ENCODE measurements around the gene TMEM205.
"Not testable (repeated sequence)": the region's sequence is repeated elsewhere in the genome, so short reads cannot be mapped to it uniquely, and the experiment has no call there.

The TMEM205 gene

DNA sequence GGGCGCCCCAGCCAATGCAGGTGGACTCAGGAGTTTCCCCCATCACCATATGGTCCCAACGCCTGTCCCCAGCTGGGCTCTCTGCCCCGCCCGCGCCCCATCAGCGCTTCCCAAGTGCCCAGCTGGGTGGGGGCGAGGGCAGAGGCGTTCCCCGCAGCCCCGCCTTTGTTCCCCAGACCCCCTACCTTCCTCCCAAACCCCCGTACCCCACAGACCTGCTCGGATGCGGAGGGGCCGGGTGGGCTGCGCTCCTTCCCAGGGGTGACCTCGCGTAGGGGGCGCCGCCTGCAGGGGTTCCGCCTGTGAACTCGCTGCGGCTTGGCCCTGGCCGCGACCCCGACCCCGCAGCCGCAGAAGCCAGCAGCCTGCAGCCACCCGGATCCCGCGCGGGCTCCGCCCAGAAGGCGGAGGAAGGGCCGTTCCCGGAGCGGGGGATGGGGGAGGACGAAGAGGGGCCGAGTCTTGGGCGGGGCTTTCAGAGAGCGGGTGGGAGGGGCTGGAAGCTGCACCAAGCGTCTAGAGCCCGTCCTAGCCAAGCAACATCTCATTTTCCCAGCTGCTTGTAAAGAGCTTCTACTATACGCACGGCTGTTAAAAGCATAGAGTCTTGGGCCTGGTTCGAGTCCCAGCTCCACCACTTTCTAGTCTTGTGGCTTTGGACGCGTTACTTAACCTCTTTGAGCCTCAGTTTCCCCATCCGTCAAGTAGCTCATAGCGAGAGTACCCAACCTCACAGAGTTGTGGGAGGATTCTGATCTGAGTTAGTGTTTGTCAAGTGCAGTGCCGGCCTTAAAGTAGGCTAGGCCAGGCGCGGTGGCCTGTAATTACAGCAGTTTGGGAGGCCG is 6.6 kb downstream of the TMEM205 start, which contains the start of gene RAB3D:
Gene RAB3D (minus strand): TSS at position 404 of the 845 bp plus-strand sequence. CDS start 2,258 bp downstream, outside the sequence.
- DNase-seq (ENCODE audit: low read depth), result peak; percentile 60

DNA sequence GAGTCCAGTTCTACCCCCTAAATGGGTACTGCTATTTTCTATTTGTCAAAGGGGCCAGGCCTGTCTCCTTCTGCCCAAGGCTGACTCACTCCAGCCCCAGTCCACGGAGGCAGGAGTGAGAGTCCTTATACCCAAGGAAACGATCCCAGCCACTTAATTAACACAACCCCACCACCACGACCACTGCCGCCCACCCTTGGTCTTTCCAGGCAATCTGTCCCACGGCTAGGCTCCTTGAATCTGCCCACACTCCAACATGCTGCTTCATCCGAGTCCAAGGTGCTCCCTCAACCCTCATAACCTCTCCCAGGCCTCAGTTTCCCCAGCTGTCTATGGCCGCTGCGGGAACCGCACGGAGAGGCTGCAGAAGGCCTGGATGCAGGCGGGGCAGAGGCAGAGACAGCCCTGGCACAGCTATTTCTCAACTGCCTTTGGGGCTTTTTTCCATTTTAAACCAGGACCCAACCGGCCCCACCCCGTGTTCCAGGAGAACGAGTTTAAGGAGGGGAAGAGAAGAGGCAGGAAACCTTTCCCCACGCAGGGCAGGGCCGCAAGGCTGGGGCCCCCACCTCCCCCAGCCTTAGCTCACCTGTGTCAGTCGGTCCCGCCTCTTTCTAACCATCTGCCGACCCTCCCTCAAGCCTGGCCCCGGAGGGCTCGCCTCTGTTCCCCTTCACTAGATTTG is 7.4 kb downstream of the TMEM205 start:
- no peak for DNase-seq (ENCODE audit: low read depth)

DNA sequence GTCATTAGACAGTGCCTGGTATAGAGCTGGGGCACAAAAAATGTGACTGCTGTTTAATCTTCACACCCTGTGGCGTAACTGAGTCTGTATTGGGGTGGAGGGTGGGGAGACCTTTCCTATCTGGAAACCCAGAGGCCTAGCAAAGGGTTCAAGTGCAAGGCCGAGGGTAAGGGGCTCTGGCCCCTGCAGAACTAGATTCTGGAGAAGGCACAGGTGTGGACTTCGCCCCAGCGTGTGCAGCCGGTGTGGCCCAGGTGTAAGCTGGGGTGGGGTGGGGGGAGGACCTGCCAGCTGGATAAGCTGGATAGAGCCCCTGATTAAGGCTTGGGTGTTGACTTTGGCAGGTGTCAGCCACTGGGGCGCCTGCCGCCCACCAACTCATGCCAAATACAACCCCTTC is 7.9 kb downstream of the TMEM205 start:
- no peak for DNase-seq (ENCODE audit: low read depth)

DNA sequence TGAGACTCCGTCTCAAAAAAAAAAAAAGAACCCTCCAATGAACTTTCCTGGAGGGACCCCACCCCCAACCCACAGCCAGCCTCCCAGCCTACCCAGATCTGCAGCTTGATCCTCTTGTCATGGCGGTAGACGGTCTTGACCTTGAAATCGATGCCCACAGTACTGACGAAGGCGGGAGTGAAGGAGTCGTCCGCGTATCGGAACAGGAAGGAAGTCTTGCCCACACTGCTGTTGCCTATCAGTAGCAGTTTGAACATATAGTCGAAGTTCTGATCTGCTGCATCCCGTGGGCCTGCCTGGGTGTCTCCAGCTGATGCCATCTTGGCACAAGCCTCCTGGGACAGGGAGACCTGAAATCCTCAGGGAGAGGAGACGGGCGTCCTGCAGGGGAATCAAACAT is 9.0 kb downstream of the TMEM205 start:
- DNase-seq (ENCODE audit: low read depth), result no peak

DNA sequence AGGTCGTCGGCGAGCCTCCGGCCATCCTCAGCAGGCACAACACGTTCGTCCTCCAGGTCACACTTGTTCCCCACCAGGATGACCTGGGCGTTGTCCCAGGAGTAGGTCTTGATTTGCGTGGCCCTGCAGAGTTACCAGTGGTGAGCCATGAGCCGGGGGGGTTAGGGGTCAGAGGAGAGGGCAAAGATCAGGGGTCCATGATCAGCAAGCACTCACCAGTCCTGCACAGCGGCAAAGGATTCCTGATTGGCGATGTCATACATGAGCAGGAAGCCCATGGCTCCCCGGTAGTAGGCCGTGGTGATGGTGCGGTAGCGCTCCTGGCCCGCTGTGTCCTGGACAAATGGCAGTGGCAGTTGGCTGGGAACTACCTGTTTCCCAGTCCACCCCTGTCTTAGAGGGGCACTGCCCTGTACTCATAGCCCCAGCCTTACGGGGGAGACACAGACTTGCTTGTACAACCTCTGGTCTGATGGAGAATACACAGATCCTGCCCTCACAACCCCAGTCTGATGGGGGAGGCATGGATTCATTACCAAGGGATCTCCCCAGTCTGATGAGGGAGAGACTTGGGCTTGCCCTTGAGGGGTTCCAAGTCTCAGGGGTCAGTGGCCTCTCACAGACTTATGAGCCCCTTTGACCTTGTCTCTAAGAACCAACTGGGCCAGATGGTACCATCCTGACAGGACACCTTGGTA is 10.5 kb downstream of the TMEM205 start:
- no peak for DNase-seq (ENCODE audit: low read depth)

DNA sequence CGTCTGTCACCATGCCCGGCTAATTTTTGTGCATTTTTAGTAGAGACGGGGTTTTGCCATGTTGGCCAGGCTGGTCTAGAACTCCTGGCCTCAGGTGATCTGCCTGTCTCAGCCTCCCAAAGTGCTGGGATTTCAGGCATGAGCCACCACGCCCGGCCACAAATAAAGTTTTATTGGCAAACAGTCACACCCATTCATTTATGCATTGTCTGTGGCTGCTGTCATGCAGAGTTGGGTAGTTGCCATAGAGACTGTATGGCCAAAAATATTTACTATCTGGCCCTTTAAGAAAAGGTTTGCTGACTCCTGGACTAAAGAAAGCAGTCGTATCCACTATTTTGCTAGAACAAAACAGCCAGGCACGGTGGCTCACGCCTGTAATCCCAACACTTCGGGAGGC is 12.2 kb downstream of the TMEM205 start:
- not testable (repeated sequence) for DNase-seq (ENCODE audit: low read depth)

DNA sequence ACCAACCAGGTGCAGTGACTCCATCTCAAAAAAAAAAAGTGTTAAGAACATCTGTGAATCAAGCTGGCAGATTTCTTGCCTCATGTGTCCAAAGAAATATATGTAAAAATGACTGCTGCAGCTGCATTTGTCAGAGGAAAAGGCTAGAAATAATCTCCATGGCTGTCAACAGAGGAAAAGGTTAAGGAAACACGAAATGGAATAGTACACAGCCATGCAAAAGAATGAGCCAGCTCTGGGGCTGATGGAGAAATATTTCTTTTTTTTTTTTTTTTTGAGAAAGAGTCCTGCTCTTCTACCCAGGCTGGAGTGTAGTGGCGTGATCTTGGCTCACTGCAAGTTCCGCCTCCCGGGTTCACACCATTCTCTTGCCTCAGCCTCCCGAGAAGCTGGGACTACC is 13.2 kb downstream of the TMEM205 start:
- no peak for DNase-seq (ENCODE audit: low read depth)

DNA sequence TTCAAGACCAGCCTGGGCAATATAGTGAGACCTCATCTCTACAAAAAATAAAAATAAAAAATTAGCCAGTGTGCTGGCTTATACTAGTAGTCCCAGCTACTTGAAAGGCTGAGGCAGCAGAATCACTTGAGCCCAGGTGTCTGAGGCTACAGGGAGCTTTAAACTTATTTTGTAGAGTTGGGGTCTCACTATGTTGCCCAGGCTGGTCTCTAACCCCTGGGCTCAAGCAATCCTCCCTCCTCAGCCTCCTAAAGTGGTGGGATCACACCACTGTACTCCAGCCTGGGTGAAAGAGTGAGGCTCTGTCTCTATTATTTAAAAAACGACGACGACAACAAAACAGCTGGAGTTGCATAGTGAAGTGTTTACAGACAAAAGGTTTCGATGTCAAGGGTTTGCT is 14.6 kb downstream of the TMEM205 start:
- no peak for DNase-seq (ENCODE audit: low read depth)

DNA sequence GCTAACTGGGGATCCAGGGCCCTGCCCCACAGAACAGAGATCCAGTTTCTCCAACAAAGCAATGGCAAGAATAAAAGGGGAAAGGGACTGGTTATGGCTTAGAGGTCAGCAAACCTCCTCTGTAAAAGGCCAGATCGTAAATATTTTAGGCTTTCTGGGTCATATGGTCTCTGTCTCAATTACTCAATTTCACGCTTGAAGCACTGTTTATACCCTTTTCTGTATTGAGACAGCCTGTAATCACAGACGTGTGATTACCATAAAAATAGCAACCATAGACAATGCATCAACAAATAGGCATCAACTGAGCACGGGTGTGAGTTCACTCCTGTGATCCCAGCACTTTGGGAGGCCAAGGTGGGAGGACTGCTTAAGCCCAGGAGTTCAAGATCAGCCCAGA is 15.9 kb downstream of the TMEM205 start:
- no peak for DNase-seq (ENCODE audit: low read depth)

DNA sequence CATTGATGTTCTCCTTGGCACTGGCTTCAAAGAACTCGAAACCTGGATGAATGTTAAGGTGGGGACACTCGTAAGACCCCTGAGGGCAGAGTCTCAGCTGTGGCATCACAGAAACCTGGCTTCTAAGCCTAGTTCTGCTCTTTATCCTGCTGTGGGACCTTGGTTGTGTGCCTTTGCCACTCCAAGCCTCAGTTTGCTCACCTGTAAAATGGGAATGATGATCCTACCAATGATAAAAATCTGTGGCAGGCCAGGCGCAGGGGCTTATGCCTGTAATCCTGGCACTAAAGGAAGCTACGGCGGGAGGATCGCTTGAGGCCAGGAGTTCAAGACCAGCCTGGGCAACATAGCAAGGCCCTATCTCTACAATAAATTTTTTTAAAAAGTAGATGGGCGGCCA is 20.5 kb downstream of the TMEM205 start:
- DNase-seq (ENCODE audit: low read depth), result no peak

DNA sequence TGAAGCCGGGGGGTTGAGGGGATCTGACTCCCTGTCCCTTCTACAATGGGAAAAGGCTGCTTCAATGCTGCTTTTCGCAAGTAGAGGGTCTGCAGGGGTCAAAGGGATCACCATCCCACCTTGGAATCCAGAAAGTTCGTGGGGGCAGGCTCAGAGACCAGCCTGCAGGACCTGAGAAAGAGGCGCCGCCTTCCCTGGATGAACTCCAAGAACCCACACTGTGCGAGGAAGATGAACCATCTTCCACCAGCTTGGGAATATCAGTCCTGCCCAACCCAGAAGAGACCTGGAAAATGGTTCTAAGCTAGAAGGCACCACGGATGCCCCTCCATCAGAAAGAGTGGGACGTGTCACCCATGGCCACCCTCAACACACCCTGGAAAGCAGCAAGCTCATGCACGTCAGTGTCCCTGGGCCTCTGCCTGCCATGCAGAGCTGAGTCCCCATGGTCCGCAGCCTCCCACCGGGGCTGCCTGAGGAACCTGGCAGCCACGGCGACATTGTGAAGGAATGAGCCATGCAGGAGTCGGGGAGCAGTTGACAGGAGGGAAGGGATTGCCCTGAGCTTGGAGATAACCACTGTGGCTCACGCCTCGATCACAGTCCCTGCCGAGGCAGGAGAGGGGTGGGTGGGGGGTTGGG is 21.2 kb downstream of the TMEM205 start:
- no peak for DNase-seq (ENCODE audit: low read depth)

DNA sequence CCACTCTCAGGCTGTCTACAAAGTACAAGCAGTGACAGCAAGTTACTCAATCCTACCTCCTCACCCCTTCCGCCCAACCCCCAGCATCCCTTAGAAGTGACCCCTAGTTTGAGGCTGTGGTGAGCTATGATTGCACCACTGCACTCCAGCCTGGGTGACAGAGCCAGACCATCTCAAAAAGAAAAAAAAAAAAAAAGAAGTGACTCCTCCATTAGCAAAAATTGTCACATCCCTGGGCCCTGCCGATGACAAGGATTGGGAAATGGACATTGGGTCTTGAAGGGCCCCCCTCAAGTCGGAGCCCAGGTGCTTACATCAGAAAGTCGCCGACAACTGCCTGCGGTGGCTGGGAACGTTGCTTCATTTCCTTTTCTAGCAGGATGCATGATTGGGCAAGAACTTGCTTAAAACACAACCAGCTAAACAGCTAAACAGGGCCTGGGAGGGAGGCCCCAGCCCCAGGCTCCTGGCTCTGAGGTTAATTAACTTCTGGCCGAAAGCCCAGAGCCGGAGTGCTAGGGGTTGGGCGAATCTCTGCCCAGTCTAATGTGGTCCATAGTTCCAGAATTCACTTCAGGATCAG is 21.9 kb downstream of the TMEM205 start:
- DNase-seq (ENCODE audit: low read depth), result no peak

DNA sequence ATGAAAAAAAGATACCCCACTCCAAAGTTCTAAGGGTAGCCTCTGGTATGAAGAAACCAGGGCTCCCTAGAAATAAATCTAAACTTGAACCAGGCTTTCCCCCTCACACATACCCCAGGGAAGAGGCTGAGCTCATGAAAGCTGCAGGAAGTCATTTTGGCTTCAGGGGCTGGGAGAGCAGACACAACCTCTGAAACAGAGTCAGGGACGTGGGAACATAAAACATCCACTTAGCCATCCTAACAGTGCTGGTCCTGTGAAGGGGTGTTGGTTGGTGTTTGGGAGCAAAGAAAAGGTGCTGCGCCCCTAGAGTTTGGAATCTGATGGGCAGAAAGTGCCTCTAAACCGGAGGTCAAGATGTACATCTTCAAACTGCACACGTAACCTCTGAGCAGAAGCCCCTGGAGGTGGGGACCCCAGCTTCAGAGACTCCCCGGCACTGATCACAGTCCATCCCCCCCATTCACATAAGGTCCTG is 22.4 kb downstream of the TMEM205 start:
- no peak for DNase-seq (ENCODE audit: low read depth)

DNA sequence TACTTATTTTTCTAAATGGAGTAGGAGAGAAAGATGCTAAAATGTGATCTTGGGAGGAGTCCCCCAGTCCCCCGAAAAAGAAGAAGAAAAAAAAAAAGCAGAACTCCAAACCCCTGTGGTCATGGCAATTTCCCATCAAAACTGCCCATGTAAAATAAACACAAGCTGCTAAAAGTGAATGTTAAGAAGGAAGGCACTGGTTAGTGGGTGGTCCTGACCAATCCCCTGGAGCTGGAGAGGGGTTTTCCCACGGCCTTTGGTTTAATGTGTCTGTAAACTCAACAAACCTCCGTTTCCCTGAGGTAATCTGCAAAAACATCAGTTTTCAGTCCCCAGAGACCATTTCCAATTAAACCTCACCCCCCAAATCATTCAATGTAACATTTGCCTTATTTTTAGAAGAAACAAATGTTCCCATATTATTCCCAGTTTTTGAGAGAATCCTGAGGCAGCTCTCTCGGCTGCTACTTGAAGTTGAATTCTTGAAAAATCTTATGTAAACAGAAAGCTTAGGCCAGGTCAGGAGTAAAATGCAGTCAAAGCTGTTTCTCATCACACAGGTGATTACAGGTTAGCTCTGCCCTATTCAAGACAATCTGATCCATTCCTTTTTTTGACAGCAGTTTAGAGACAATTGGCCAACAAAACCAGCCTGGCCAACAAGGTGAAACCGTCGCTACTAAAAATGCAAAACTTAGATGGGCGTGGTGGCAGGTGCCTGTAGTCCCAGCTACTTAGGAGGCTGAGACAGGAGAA is 23.6 kb downstream of the TMEM205 start:
- DNase-seq (ENCODE audit: low read depth), result no peak

DNA sequence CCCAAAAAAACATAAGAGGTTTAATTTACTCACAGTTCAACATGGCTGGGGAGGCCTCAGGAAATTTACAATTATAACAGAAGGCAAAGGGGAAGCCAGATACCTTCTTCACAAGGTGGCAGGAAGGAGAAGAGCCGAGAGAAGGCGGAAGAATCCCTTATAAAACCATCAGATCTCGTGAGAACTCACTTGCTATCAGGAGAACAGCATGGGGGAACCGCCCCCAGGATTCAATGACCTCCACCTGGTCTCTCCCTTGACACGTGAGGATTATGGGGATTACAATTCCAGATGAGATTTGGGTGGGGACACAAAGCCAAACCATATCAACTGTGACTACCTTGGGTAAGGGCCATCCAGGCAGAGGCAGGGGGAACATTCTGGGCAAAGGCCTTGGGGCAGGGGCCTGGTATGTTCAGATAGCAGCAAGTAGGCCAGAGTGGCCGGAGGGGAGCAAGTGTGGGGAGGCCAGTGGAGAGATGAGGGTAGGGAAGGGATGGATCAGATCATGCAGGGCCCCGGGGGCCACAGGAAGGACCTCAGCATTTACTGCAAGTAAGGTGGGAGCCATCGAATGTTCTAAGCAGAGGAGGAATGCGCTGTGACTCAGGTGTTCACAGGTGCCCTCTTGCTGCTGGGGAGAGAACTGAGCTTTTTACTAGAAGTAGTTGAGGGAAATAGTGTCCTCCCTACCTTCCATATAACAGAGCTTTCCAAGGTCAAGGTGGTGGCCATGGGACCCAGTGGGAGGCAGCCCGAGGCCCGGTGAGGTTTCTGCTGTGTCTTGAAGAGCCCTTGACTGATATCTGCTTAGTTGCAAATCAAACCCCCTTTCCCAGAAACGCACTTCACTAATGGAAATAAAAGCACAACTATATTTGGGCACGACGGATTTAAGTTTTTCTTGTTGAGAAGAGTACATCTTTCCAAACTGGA is 24.6 kb downstream of the TMEM205 start:
- DNase-seq (ENCODE audit: low read depth), result no peak

DNA sequence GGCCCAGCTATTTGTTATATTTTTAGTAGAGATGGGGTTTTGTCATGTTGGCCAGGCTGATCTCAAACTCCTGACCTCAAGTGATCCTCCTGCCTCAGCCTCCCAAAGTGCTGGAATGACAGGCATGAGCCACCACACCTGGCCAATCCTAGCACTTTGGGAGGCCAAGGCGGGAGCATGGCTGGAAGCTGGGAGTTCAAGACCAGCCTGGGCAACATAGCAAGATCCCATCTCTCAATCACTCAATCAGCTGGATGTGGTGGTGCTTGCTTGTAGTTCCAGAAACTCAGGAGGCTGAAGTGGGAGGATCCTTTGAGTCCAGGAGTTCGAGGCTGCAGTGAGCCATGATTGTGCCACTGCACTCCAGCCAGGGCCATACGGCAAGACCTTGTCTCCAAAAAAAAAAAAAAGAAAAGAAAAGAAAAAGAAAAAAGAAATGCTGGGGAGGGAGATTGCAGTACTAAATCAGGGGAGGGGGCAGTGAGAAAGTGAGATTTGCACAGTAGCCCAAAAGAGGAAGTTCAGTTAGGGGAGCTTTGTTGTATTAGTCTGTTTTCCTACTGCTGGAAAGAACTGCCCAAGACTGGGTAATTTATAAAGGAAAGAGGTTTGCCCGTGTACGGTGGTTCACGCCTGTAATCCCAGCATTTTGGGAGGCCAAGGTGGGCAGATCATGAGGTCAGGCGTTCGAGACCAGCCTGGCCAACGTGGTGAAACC is 25.6 kb downstream of the TMEM205 start:
- not testable (repeated sequence) for DNase-seq (ENCODE audit: low read depth)

DNA sequence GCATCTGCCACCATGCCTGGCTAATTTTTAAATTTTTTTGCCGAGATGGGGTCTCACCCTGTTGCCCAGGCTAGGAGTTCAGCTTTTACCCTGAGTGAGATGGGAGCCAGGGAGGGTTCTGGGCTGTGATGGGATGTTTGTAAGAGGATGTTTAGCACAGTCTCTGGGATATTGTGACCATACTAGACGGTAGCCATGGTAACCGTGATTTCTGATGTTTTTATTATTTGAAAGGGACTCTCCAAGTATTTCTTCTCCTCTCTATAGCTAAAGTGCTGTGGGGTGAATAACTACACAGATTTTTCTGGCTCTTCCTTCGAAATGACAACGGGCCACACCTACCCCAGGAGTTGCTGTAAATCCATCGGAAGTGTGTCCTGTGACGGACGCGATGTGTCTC is 39.7 kb downstream of the TMEM205 start:
- DNase-seq (ENCODE audit: low read depth), result no peak

DNA sequence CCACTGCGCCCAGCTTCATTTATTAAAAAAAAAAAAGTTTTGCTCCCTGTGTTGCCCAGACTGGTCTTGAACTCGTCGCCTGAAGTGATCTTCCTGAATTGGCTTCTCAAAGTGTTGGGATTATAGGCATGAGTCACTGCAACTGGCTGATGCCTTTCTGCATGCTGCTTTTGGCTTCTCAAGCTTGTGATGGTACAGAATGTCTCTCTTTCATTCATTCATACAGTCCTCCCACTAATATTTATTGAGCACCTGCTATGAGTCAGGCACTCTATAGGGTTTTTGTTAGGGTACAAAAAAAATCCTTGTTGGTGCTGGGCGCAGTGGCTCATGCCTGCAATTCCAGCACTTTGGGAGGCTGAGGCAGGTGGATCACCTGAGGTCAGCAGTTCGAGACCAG is 41.1 kb downstream of the TMEM205 start:
- DNase-seq (ENCODE audit: low read depth), result no peak

DNA sequence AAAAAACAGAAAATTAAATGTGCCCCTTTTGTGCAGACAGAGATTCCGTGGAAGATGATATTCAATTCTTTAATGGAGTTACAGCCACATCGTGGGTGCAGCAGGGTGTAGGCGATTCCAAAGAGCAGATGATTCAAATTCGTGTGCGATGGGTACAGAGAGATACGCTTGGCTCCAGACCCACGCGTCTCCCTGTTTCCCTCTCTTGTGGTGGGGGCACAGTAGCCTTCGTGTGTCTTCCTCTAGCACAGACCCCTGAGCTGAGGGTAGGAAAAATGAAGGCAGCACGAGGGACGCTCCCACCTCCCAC is 45.3 kb downstream of the TMEM205 start:
- DNase-seq (ENCODE audit: low read depth), result no peak
